ENCODE measurements around the gene GTSE1.

Gene GTSE1

DNA sequence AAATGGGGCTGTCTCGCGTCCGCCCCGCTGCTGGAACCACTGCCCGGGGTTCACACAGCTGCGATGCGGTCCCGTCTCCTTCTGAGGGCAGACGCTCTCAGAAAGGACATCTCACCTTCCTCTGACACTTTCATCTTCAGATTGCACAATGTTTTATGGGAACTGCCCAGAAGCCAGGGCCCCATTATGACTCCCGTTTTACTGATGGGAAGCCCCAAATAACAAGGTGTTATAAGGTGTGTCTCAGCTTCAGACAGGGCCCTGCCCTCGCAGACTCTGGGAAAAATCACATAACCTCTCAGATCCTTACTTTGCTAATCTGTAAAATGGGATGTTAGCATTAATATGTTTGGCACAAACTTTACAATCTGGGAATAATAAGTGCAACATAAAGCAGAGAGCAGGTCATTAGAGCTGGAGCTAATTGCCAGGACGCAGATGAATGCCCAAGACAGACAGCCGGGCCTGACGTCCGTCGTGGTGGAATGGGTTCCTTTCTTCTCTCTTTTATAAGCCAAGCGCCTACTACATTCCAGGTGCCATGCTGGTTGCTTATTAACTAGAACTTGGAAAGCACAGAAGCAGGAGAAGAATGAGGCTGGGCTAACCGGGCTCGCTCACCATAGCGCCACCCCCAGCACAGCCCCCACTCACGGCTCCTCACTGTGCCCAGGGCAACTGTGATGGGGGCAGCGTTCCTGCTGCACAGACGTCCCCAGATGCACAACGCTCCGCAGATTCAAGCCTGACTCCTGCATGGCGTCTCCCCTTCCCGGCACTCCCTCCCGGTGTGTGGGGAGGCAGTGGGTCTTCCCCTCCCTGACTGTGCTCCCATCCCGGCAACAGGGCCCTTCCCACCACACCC lies 82.6 kb downstream of the GTSE1 start:
- no peak overlapping the region for H3K4me3 ChIP-seq (ENCODE audit: low read depth in 1 of 2, low read length in 2 of 2)
- no peak overlapping the region for H3K27ac ChIP-seq (ENCODE audit: low read length)
- H3K36me3 ChIP-seq (ENCODE audit: control insufficient read depth in 1 of 2, insufficient read depth in 2 of 2, low read length in 2 of 2) = no peaks in the 10 kb centered on the region
- H3K9me3 ChIP-seq (ENCODE audit: control insufficient read depth in 1 of 2, low read length in 2 of 2) = peaks cover 5 to 7% of the 10 kb centered on the region in 2 donors
- H3K4me1 ChIP-seq (ENCODE audit: control insufficient read depth in 1 of 2, insufficient read depth in 2 of 2, low read length in 2 of 2) = no peaks in the 10 kb centered on the region
- H3K27me3 ChIP-seq (ENCODE audit: low read depth, low read length) = no peaks in the 10 kb centered on the region

- Histone ChIP-seq H3K4me1 (ENCODE audit: control insufficient read depth in 1 of 2, insufficient read depth in 2 of 2, low read length in 2 of 2) (no peaks in the 10 kb centered on the region), H3K4me3 (ENCODE audit: low read depth in 1 of 2, low read length in 2 of 2) (no peak overlapping the region), H3K36me3 (ENCODE audit: control insufficient read depth in 1 of 2, insufficient read depth in 2 of 2, low read length in 2 of 2) (no peaks in the 10 kb centered on the region)
These were observed 83.4 kb downstream of the GTSE1 start for GRCh38 chr22:46380069-46380468.

More at GRCh38 chr22:46380069-46380468, 83.4 kb downstream of the GTSE1 start:
- Histone ChIP-seq H3K27me3 (ENCODE audit: low read depth, low read length) (no peaks in the 10 kb centered on the region), H3K9me3 (ENCODE audit: control insufficient read depth in 1 of 2, low read length in 2 of 2) (peaks cover 5 to 7% of the 10 kb centered on the region in 2 donors), H3K27ac (ENCODE audit: low read length) (no peak overlapping the region)

All from muscle layer of duodenum (tissue), 2 donors.